ENCODE data around the gene SCO1. TPM values are rescaled to one million over a fixed set of nuclear protein-coding genes. Genes with fewer than 3 reads are reported as not detected.

The SCO1 gene
- total and polyA plus RNA-seq, 10 of the 15 experiments (the other 5 are each of a cell fraction or from before 2014, with no cell fraction given) = 8.2 to 73.0 (median 37.1) TPM

DNA sequence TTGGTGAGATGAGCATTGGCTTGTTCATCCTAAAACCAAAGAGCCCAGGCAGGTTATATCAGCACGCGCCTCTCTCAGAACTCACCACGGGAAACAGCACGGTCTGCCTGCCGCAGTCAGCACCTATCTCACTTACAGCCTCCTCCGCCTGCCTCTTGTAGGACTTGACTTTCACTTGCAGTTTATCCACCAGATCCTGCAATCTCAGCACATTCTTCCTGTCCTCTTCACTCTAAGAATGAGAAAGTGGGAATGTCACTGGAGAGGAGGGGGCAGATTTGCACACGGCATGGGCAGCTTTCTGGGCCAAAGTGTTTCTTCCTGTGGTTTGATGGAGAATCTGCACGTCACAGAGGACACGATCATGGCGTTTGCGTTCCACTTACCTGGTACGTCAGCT is 67.6 kb downstream of the SCO1 start:
- H4K20me1 ChIP-seq (ENCODE audit: control insufficient read depth, insufficient read depth) = no peaks in the 10 kb centered on the region
- no peak overlapping the region for H3K27ac ChIP-seq (ENCODE audit: control insufficient read depth, insufficient read depth)
- H2AFZ ChIP-seq (ENCODE audit: control insufficient read depth, low read depth, low read length) = no peak overlapping the region
- CTCF ChIA-PET = interaction anchor here (0.9 to 10.7 kb wide), 12 partner anchors 10 to 515 kb away, joined by 3 to 138 read pairs (median 4); no protein-coding TSS in a partner anchor
- H3K9me3 ChIP-seq (replicated peaks; ENCODE audit: control insufficient read depth, insufficient read depth, low read length) = no peaks in the 10 kb centered on the region
- ATAC-seq = no peak
- H3K27me3 ChIP-seq (replicated peaks in 1 of 2; ENCODE audit: control insufficient read depth in 2 of 2, insufficient read depth in 2 of 2, low read length in 1 of 2) = no peaks in the 10 kb centered on the region
- SMC1A ChIA-PET (ENCODE audit: uncharacterized antibody, unreplicated experiment) = interaction anchor here (0.6 to 1.1 kb wide), 2 partner anchors 15 to 696 kb away, joined by 3 to 4 read pairs; no protein-coding TSS in a partner anchor
- DNase-seq (ENCODE audit: low read depth, low spot score) = no peak
- H3K4me3 ChIP-seq = no peak overlapping the region
- RAD21 ChIA-PET (ENCODE audit: unreplicated experiment) = interaction anchor here (3.2 kb wide), 1 partner anchor 16 kb away, joined by 13 read pairs; no protein-coding TSS in a partner anchor
- H3K79me2 ChIP-seq (ENCODE audit: control insufficient read depth, insufficient read depth, low read length) = no peaks in the 10 kb centered on the region
- in situ Hi-C loops (cut with MboI) = loop anchor here (25.0 kb wide), 3 partner anchors 508 to 1008 kb away; no protein-coding TSS in a partner anchor
- no peak overlapping the region for H3K9ac ChIP-seq (ENCODE audit: control insufficient read depth, insufficient read depth, low read length)
- peaks cover 16% of the 10 kb centered on the region for H3K4me1 ChIP-seq (ENCODE audit: control insufficient read depth, insufficient read depth, low read length)
- no peak overlapping the region for H3K4me2 ChIP-seq (ENCODE audit: control insufficient read depth, insufficient read depth)
- H3K36me3 ChIP-seq (ENCODE audit: control insufficient read depth in 2 of 2, insufficient read depth in 2 of 2, low read length in 1 of 2) = no peaks in the 10 kb centered on the region; a peak in 1 of 4 replicates
- intact Hi-C loops (cut with micrococcal nuclease; ENCODE audit: unreplicated experiment) = loop anchor here (5.0 to 10.0 kb wide), 2 partner anchors 105 to 218 kb away; partner anchors contain the start of gene TMEM220
- whole genome bisulfite sequencing (ENCODE audit: insufficient coverage, insufficient replicate concordance, low lambda C conversion rate, missing lambda C conversion rate) = 89% methylated on average over 12 of the region's 12 CpGs
- BruUV-seq (replicated peaks) = no TSS peak
- POLR2A ChIA-PET = no interaction called here
- no peak for FAIRE-seq
- TF ChIP-seq, protein P1, sequence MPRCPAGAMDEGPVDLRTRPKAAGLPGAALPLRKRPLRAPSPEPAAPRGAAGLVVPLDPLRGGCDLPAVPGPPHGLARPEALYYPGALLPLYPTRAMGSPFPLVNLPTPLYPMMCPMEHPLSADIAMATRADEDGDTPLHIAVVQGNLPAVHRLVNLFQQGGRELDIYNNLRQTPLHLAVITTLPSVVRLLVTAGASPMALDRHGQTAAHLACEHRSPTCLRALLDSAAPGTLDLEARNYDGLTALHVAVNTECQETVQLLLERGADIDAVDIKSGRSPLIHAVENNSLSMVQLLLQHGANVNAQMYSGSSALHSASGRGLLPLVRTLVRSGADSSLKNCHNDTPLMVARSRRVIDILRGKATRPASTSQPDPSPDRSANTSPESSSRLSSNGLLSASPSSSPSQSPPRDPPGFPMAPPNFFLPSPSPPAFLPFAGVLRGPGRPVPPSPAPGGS (IDR thresholded peaks at IDR 0.05; ENCODE audit: borderline replicate concordance, insufficient read depth, low read depth, low read length, poor library complexity, severe bottlenecking) = no peak
- no peak for TF ChIP-seq ZNF274 (IDR thresholded peaks at IDR 0.05; ENCODE audit: insufficient read depth, insufficient read length)
- no peak for TF ChIP-seq ZNF384 (IDR thresholded peaks at IDR 0.05; ENCODE audit: borderline replicate concordance, low read depth, low read length)
- no peak for TF ChIP-seq BCL11A (IDR thresholded peaks at IDR 0.05; ENCODE audit: low read depth, low read length)
- TF ChIP-seq, protein P2, sequence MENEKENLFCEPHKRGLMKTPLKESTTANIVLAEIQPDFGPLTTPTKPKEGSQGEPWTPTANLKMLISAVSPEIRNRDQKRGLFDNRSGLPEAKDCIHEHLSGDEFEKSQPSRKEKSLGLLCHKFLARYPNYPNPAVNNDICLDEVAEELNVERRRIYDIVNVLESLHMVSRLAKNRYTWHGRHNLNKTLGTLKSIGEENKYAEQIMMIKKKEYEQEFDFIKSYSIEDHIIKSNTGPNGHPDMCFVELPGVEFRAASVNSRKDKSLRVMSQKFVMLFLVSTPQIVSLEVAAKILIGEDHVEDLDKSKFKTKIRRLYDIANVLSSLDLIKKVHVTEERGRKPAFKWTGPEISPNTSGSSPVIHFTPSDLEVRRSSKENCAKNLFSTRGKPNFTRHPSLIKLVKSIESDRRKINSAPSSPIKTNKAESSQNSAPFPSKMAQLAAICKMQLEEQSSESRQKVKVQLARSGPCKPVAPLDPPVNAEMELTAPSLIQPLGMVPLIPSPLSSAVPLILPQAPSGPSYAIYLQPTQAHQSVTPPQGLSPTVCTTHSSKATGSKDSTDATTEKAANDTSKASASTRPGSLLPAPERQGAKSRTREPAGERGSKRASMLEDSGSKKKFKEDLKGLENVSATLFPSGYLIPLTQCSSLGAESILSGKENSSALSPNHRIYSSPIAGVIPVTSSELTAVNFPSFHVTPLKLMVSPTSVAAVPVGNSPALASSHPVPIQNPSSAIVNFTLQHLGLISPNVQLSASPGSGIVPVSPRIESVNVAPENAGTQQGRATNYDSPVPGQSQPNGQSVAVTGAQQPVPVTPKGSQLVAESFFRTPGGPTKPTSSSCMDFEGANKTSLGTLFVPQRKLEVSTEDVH (IDR thresholded peaks at IDR 0.05; ENCODE audit: low read depth, partially characterized antibody) = no peak
- TF ChIP-seq, protein P3, sequence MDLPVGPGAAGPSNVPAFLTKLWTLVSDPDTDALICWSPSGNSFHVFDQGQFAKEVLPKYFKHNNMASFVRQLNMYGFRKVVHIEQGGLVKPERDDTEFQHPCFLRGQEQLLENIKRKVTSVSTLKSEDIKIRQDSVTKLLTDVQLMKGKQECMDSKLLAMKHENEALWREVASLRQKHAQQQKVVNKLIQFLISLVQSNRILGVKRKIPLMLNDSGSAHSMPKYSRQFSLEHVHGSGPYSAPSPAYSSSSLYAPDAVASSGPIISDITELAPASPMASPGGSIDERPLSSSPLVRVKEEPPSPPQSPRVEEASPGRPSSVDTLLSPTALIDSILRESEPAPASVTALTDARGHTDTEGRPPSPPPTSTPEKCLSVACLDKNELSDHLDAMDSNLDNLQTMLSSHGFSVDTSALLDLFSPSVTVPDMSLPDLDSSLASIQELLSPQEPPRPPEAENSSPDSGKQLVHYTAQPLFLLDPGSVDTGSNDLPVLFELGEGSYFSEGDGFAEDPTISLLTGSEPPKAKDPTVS (IDR thresholded peaks at IDR 0.05; ENCODE audit: low read depth, low read length) = no peak
- TF ChIP-seq GABPA (IDR thresholded peaks at IDR 0.05; ENCODE audit: low read depth) = no peak
- no peak for TF ChIP-seq TCF3 (IDR thresholded peaks at IDR 0.05; ENCODE audit: borderline replicate concordance, insufficient read depth, low read depth, low read length)
- TF ChIP-seq CBX3 (IDR thresholded peaks at IDR 0.05; ENCODE audit: borderline replicate concordance, low read depth) = no peak
- TF ChIP-seq ZNF24 (IDR thresholded peaks at IDR 0.05) = no peak
- no peak for TF ChIP-seq POLR2A (IDR thresholded peaks at IDR 0.05; ENCODE audit: low read depth, low read length)
- no peak for TF ChIP-seq POLR2AphosphoS5 (IDR thresholded peaks at IDR 0.05; ENCODE audit: low read length)
- TF ChIP-seq, protein P4, sequence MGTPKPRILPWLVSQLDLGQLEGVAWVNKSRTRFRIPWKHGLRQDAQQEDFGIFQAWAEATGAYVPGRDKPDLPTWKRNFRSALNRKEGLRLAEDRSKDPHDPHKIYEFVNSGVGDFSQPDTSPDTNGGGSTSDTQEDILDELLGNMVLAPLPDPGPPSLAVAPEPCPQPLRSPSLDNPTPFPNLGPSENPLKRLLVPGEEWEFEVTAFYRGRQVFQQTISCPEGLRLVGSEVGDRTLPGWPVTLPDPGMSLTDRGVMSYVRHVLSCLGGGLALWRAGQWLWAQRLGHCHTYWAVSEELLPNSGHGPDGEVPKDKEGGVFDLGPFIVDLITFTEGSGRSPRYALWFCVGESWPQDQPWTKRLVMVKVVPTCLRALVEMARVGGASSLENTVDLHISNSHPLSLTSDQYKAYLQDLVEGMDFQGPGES (IDR thresholded peaks at IDR 0.05) = no peak

Measured in GM12878 (cell line).